Left cardiac atrium (tissue), 4 donors: Measurements from ENCODE around the gene SAA4. TPM values are rescaled to one million over a fixed set of nuclear protein-coding genes. Genes with fewer than 3 reads are reported as not detected.
"Not testable (repeated sequence)": the region's sequence is repeated elsewhere in the genome, so short reads cannot be mapped to it uniquely, and the experiment has no call there.

Experiments used
- ATAC-seq, 2 donors: fragments of 200-7000 bp; cut with Tn5 transposase; one replicate each; pipeline ENCODE4 v1.9.1; 2020; ENCODE audit warnings: mild to moderate bottlenecking in 2 of 2, moderate library complexity in 2 of 2
- DNase-seq: peaks from one replicate; pipeline ENCODE4 v3.0.0-alpha.2; 2020
- intact Hi-C, 2 donors: fragments of 100-400 bp; cut with DNase I; formaldehyde crosslinking; loops; one replicate each; pipeline versions ENCODE4 v1.14.1 to v1.15.1; 2022 to 2023
- total RNA-seq, 2 donors: library from RNA; stranded (reverse); fragmentation: NEBNext Ultra II Directional; extraction: Animal tissue kit (Norgen Biotek cat#: 25700); gene quantifications; one replicate each; pipeline ENCODE4 v1.2.1, GENCODE V29; 2021
- donor health status: DM: no; HTN: yes; CAD: no.
- donor health status: DM: no; HTN: yes; CAD: no; lungs with severe emphysema.
- donor health status: DM: yes; HTN: yes; CAD: no.
- donor health status: Dilated cardiomyopathy.

Gene SAA4
- total RNA-seq, 2 donors from 2014 or later: 0.94 TPM; not detected in 1

DNA sequence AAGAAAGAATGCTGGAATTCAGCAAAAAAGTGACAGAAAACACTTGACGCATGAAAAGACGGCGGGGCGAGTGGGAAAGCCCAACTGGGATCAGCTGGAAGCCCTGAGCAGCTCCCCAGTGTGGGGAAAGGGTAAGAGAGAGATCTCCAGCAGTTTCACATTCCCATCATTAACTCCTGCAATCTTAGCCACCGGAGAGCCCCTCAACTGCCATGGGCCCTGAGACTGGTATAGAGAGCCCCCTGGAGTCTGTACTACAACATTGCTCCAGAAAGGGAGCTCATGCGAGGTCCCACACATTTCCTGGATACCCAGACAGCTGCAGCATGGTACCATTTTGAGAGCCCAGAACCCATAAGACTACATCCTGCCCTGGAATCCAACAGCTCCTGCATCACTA lies 32.9 kb downstream of the SAA4 start:
- ATAC-seq (no peak), DNase-seq (no peak)
- intact Hi-C loops: no loop called here

DNA sequence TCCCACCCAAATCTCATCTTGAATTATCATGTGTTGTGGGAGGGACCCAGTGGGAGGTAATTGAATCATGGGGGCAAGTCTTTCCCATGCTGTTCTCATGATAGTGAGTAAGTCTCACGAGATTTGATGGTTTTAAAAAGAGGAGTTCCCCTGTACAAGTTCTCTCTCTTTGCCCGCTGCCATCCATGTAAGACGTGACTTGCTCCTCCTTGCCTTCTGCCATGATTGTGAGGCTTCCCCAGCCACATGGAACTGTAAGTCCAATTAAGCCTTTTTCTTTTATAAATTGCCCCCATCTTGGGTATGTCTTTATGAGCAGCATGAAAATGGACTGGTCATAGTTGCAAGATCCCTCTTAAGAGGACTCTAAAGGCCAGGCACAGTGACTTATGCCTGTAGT lies 38.9 kb downstream of the SAA4 start:
- DNase-seq, intact Hi-C loops, ATAC-seq: not testable (repeated sequence)

DNA sequence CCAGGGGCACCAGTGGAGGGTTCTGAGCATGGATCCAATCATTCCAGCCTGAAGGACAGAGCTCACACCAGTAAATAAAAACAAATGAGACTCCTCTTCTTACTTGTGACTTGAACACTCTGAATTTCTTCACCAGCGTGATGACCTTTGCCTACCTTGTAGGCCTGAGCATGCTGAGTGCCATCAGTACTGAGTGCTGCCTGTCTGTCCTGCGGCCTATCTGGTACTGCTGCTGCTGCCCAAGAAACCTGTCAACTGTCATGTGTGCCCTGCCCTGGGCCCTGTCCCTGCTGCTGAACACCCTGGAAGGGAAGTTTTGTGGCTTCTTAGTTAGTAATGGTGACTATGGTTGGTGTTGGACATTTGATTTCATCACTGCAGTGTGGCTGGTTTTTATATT lies 40.1 kb downstream of the SAA4 start:
- ATAC-seq (no peak), DNase-seq (no peak)
- intact Hi-C loops: no loop called here

DNA sequence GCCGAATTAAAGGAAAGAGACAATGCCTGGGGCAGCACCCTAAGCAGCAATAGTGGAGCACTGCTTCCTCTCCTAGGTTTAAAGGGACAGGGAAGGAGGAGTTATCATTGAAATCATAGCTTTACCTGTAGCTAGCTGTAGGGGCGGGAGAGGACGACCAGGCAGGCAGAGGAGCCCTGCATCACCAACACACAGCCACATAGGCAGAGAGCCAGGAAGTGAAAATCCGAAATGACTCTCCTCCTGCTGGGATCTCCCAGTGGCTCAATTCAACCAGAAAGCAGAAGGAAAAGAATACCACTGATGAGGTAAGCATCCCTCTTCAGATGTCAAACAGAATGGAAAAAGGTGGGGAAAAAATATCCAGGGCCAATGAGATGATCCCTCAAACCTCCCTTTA lies 43.6 kb downstream of the SAA4 start:
- intact Hi-C loops: no loop called here
- no peak for DNase-seq
- no peak for ATAC-seq

DNA sequence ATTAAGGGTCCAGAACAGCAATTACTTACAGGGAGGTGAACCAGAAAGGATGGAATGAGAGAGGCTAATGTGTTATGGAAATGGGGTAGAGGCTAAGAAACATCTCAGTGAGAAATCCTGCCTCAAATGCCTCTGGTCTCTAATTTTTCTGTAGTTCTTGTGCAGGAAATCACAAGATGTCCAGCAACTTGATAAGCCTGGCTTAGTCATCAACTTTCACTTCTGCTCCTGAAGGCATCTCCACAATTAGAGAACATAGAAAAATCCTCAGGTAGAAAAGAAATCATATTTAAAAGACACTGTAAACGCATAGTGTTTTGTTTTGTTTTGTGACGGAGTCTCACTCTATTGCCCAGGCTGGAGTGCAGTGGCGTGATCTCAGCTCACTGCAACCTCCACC lies 45.2 kb downstream of the SAA4 start:
- ATAC-seq (no peak), DNase-seq (no peak)
- intact Hi-C loops: no loop called here

DNA sequence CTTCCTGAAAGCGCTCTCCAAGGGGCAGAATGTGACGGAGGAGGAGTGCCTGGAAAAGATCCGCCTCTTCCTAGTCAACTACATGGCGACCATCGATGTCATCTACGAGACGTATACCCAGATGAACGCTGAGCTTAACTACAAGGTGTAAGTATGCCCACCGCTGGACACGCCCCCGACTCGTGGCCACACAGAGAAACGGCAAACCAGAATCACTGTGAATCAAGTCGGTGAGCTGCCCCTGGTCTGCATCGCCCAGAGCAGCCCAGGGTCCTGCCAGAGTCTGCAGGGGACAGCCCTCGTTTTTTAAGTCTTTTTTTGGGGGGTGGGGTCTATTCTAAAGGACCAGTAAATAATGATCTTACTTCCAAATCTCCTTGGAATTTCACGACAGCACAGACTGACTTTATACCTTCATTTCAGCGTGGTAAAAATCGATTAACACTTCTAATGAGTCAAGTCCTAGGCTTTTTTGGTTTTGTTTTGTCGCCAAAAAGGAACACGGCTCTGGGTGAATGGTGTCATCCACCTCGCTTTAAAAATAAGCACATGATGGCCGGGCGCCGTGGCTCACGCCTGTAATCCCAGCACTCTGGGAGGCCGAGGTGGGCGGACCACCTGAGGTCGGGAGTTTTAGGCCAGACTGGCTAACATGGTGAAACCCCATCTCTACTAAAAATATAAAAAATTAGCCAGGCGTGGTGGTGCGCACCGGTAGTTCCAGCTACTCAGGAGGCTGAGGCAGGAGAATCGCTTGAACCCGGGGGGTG lies 46.9 kb downstream of the SAA4 start:
- ATAC-seq: not testable (repeated sequence)

DNA sequence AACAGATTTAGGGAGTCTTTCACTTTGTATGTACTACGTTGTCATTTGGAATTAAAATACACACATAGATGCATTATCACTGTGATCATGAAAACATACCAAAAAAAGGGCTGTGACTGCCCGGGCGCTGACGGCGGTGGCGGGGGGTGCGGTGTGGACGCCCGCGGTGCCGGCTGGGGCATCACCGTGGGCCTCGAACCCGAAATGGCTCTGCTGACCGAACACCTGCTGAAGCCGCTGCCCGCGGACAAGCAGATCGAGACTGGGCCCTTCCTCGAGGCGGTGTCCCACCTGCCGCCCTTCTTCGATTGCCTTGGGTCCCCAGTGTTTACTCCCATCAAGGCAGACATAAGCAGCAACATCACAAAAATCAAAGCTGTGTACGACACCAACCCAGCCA lies 47.8 kb downstream of the SAA4 start:
- DNase-seq: no peak
- ATAC-seq: no peak
- intact Hi-C loops: no loop called here

More for the DNA sequence above, 46.9 kb downstream of the SAA4 start:
- DNase-seq, intact Hi-C loops: not testable (repeated sequence)

Other genes starting within 250 kb of the SAA4 start
- 10 to 100 TPM; 21.1 to 28.2 TPM for gene SERGEF, start 223.8 kb downstream of the SAA4 start, total RNA-seq
- under 1 TPM; 0.03 to 0.18 TPM for gene TPH1, start 190.5 kb downstream of the SAA4 start, total RNA-seq
- 1 to 10 TPM; 6.6 to 8.8 TPM for gene SAAL1, start 130.7 kb downstream of the SAA4 start, total RNA-seq
- not detected for gene MRGPRX3, start 104.2 kb downstream of the SAA4 start, total RNA-seq
- gene MRGPRX4, start 64.0 kb downstream of the SAA4 start, total RNA-seq: not detected
- gene SAA2, start 11.9 kb upstream of the SAA4 start, total RNA-seq: 100 to 1,000 TPM in 1 of 2 donors, 10 to 100 TPM in 1; 45.8 to 223 TPM
- gene SAA1, start 29.5 kb upstream of the SAA4 start, total RNA-seq: 100 to 1,000 TPM; 233 to 552 TPM
- 10 to 100 TPM; 10.8 to 12.7 TPM for gene HPS5, start 85.3 kb upstream of the SAA4 start, total RNA-seq
- 10 to 100 TPM; 22.2 to 22.4 TPM for gene GTF2H1, start 85.8 kb upstream of the SAA4 start, total RNA-seq
- gene LDHA, start 157.8 kb upstream of the SAA4 start, total RNA-seq: 100 to 1,000 TPM; 297 to 586 TPM
- not detected for gene LDHC, start 175.5 kb upstream of the SAA4 start, total RNA-seq
- not detected for gene LDHAL6A, start 219.1 kb upstream of the SAA4 start, total RNA-seq